ENCODE measurements around the gene PLEK.

The PLEK gene

DNA sequence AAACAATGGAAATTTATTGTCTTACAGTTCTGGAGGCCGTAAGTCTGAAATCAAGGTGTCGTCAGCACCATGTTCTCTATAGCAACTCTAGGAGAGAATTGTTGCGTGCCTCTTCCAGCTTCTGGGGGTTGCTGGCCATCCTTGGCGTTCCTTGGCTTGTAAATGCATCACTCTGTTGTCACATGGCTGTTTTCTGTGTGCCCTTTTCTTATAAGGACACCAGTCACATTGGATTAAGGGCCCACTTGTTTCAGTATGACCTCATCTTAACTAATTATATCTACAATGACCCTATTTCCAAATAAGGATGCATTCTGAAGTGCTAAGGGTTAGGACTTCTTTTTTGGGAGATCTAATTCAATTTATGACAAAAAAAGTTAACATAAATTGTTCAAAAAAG, 1.4 kb upstream of the PLEK start:
- Histone ChIP-seq H3K9me3 (ENCODE audit: control insufficient read depth, insufficient read depth, low read depth, low read length) (no peaks in the 10 kb centered on the region), H3K4me3 (ENCODE audit: low read depth, low read length) (no peak overlapping the region), H3K36me3 (ENCODE audit: control insufficient read depth in 2 of 2, insufficient read depth in 1 of 2, low read length in 2 of 2) (no peaks in the 10 kb centered on the region), H3K4me1 (ENCODE audit: control insufficient read depth, insufficient read depth, low read length) (no peaks in the 10 kb centered on the region), H3K27ac (ENCODE audit: extremely low read depth, low read depth, low read length) (no peak overlapping the region)
- CTCF ChIA-PET = interaction anchor here (0.6 to 2.5 kb wide), 2 partner anchors 78 to 1531 kb away, joined by 6 to 9 read pairs; no protein-coding TSS in a partner anchor
- no peak for TF ChIP-seq ZFP41 (tag by site-specific recombination; IDR thresholded peaks at IDR 0.05; ENCODE audit: borderline replicate concordance)
- no peak for TF ChIP-seq KLF16 (tag by site-specific recombination; IDR thresholded peaks at IDR 0.05)
- TF ChIP-seq ZNF549 (tag by site-specific recombination; IDR thresholded peaks at IDR 0.05) = no peak
- TF ChIP-seq ZNF529 (tag by site-specific recombination; IDR thresholded peaks at IDR 0.05; ENCODE audit: insufficient replicate concordance) = no peak
- TF ChIP-seq HOXC10 (CRISPR knock-in tag; IDR thresholded peaks at IDR 0.05) = no peak
- TF ChIP-seq, protein P1, sequence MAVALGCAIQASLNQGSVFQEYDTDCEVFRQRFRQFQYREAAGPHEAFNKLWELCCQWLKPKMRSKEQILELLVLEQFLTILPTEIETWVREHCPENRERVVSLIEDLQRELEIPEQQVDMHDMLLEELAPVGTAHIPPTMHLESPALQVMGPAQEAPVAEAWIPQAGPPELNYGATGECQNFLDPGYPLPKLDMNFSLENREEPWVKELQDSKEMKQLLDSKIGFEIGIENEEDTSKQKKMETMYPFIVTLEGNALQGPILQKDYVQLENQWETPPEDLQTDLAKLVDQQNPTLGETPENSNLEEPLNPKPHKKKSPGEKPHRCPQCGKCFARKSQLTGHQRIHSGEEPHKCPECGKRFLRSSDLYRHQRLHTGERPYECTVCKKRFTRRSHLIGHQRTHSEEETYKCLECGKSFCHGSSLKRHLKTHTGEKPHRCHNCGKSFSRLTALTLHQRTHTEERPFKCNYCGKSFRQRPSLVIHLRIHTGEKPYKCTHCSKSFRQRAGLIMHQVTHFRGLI (tag by site-specific recombination; IDR thresholded peaks at IDR 0.05) = no peak
- no peak for TF ChIP-seq ZNF658 (tag by site-specific recombination; IDR thresholded peaks at IDR 0.05)
- no peak for TF ChIP-seq ZSCAN30 (tag by site-specific recombination; IDR thresholded peaks at IDR 0.05)
- no peak for TF ChIP-seq KLF9 (tag by site-specific recombination; IDR thresholded peaks at IDR 0.05; ENCODE audit: low read depth)
- no peak for TF ChIP-seq GLIS2 (tag by site-specific recombination; IDR thresholded peaks at IDR 0.05)
- POLR2A ChIA-PET = no interaction called here

DNA sequence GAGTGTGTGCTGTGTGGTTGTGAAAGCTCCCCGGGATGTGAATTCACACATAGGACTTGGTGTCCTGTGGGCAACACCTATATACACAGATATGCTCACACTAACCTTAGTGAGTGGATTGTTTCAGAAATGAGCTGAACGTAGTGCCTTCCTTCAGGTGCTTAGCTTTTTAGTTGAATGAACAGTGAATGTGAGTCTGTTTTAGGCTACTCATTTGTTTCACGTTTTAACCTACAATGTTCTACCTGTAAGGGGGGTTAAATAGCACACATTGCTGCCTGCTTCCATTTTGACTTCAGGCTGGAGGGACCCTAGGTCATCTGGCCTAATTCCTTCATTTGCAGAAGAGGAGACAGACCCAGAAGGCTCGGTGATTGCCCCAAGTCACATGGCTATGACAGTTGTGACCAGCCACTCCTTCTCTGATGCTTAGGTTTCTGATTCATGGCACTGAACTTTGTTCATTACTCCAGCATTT, 1.0 kb downstream of the PLEK start:
- Histone ChIP-seq H3K36me3 (ENCODE audit: control insufficient read depth in 2 of 2, insufficient read depth in 1 of 2, low read length in 2 of 2) (no peaks in the 10 kb centered on the region), H3K4me3 (ENCODE audit: low read depth, low read length) (no peak overlapping the region), H3K27ac (ENCODE audit: extremely low read depth, low read depth, low read length) (no peak overlapping the region), H3K4me1 (ENCODE audit: control insufficient read depth, insufficient read depth, low read length) (no peaks in the 10 kb centered on the region), H3K9me3 (ENCODE audit: control insufficient read depth, insufficient read depth, low read depth, low read length) (no peaks in the 10 kb centered on the region)
- CTCF ChIA-PET = interaction anchor here (1.0 to 1.6 kb wide), 3 partner anchors 8 to 76 kb away, joined by 3 to 4 read pairs (median 3); no protein-coding TSS in a partner anchor
- TF ChIP-seq HOXA7 (CRISPR knock-in tag; IDR thresholded peaks at IDR 0.05; ENCODE audit: borderline replicate concordance) (no peak), ZNF747 (tag by site-specific recombination; IDR thresholded peaks at IDR 0.05) (no peak), ZBTB21 (tag by site-specific recombination; IDR thresholded peaks at IDR 0.05) (no peak), OSR2 (tag by site-specific recombination; IDR thresholded peaks at IDR 0.05) (no peak), ZNF354C (tag by site-specific recombination; IDR thresholded peaks at IDR 0.05; ENCODE audit: borderline replicate concordance, low read depth) (no peak), ZNF48 (tag by site-specific recombination; IDR thresholded peaks at IDR 0.05) (no peak), GLI2 (tag by site-specific recombination; IDR thresholded peaks at IDR 0.05; ENCODE audit: borderline replicate concordance, low read depth) (no peak), ZFP41 (tag by site-specific recombination; IDR thresholded peaks at IDR 0.05; ENCODE audit: borderline replicate concordance) (no peak), SETDB1 (IDR thresholded peaks at IDR 0.05; ENCODE audit: insufficient read length, low read length) (no peak), ZBTB20 (tag by site-specific recombination; IDR thresholded peaks at IDR 0.05) (no peak), ZNF660 (tag by site-specific recombination; IDR thresholded peaks at IDR 0.05) (no peak), ZNF529 (tag by site-specific recombination; IDR thresholded peaks at IDR 0.05; ENCODE audit: insufficient replicate concordance) (no peak), KLF1 (tag by site-specific recombination; IDR thresholded peaks at IDR 0.05) (no peak), MEIS1 (CRISPR knock-in tag; IDR thresholded peaks at IDR 0.05; ENCODE audit: borderline replicate concordance) (no peak), ZNF555 (tag by site-specific recombination; conservative IDR thresholded peaks at IDR 0.05) (no peak)
- TF ChIP-seq, protein P2, sequence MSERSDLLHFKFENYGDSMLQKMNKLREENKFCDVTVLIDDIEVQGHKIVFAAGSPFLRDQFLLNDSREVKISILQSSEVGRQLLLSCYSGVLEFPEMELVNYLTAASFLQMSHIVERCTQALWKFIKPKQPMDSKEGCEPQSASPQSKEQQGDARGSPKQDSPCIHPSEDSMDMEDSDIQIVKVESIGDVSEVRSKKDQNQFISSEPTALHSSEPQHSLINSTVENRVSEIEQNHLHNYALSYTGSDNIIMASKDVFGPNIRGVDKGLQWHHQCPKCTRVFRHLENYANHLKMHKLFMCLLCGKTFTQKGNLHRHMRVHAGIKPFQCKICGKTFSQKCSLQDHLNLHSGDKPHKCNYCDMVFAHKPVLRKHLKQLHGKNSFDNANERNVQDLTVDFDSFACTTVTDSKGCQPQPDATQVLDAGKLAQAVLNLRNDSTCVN (tag by site-specific recombination; optimal IDR thresholded peaks at IDR 0.05) = no peak
- TF ChIP-seq, protein P3, sequence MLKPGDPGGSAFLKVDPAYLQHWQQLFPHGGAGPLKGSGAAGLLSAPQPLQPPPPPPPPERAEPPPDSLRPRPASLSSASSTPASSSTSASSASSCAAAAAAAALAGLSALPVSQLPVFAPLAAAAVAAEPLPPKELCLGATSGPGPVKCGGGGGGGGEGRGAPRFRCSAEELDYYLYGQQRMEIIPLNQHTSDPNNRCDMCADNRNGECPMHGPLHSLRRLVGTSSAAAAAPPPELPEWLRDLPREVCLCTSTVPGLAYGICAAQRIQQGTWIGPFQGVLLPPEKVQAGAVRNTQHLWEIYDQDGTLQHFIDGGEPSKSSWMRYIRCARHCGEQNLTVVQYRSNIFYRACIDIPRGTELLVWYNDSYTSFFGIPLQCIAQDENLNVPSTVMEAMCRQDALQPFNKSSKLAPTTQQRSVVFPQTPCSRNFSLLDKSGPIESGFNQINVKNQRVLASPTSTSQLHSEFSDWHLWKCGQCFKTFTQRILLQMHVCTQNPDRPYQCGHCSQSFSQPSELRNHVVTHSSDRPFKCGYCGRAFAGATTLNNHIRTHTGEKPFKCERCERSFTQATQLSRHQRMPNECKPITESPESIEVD (tag by site-specific recombination; IDR thresholded peaks at IDR 0.05) = no peak
- POLR2A ChIA-PET = no interaction called here

All from HEK293 (cell line).